Measurements from ENCODE around the gene PCDHB9.
"Not testable (repeated sequence)": the region's sequence is repeated elsewhere in the genome, so short reads cannot be mapped to it uniquely, and the experiment has no call there.

PCDHB9 gene

GRCh38 chr5:141186897-141187512 is at the start of gene PCDHB9:
Gene PCDHB9, plus strand, starts transcription at chr5:141187161. Its CDS starts 158 bp downstream, at chr5:141187319.
- peak; percentile 43 for DNase-seq (ENCODE audit: low spot score)

GRCh38 chr5:141137346-141137745 is 49.6 kb upstream of the PCDHB9 start:
- DNase-seq (ENCODE audit: low spot score) = not testable (repeated sequence)

- DNase-seq (ENCODE audit: low spot score) = peak; percentile 51
Measured at GRCh38 chr5:141149812-141150211, 37.1 kb upstream of the PCDHB9 start, which contains the start of gene PCDHB6. Gene PCDHB6, plus strand, starts transcription at chr5:141150057. Its CDS starts 201 bp downstream, at chr5:141150258.

GRCh38 chr5:141150224-141150992 is 36.6 kb upstream of the PCDHB9 start:
- DNase-seq (ENCODE audit: low spot score) = no peak

GRCh38 chr5:141150993-141151325 is 36.0 kb upstream of the PCDHB9 start:
- no peak for DNase-seq (ENCODE audit: low spot score)

GRCh38 chr5:141151632-141152031 is 35.3 kb upstream of the PCDHB9 start:
- DNase-seq (ENCODE audit: low spot score) = not testable (repeated sequence)

- DNase-seq (ENCODE audit: low spot score) = not testable (repeated sequence)
Measured at GRCh38 chr5:141152096-141152495, 34.9 kb upstream of the PCDHB9 start.

- DNase-seq (ENCODE audit: low spot score) = no peak
Measured at GRCh38 chr5:141155540-141156374, 31.2 kb upstream of the PCDHB9 start.

- not testable (repeated sequence) for DNase-seq (ENCODE audit: low spot score)
Measured at GRCh38 chr5:141157356-141157755, 29.6 kb upstream of the PCDHB9 start.

GRCh38 chr5:141157901-141158300 is 29.1 kb upstream of the PCDHB9 start:
- not testable (repeated sequence) for DNase-seq (ENCODE audit: low spot score)

- DNase-seq (ENCODE audit: low spot score) = peak; percentile 49
Measured at GRCh38 chr5:141172381-141173204, 14.4 kb upstream of the PCDHB9 start, which contains the start of gene PCDHB7. Gene PCDHB7, plus strand, starts transcription at chr5:141172644. Its CDS starts 192 bp downstream, at chr5:141172836.

- DNase-seq (ENCODE audit: low spot score) = not testable (repeated sequence)
Measured at GRCh38 chr5:141174291-141175104, 12.5 kb upstream of the PCDHB9 start.

- no peak for DNase-seq (ENCODE audit: low spot score)
Measured at GRCh38 chr5:141175933-141176332, 11.0 kb upstream of the PCDHB9 start.

GRCh38 chr5:141177577-141178191 is 9.3 kb upstream of the PCDHB9 start, which contains the start of gene PCDHB8:
Gene PCDHB8, plus strand, starts transcription at chr5:141177790. Its CDS starts 245 bp downstream, at chr5:141178035.
- peak; percentile 53 for DNase-seq (ENCODE audit: low spot score)

- DNase-seq (ENCODE audit: low spot score) = not testable (repeated sequence)
Measured at GRCh38 chr5:141179371-141179770, 7.6 kb upstream of the PCDHB9 start.

GRCh38 chr5:141179876-141180275 is 7.1 kb upstream of the PCDHB9 start:
- DNase-seq (ENCODE audit: low spot score) = not testable (repeated sequence)

GRCh38 chr5:141180313-141180712 is 6.6 kb upstream of the PCDHB9 start:
- DNase-seq (ENCODE audit: low spot score) = no peak

GRCh38 chr5:141182248-141182647 is 4.7 kb upstream of the PCDHB9 start, which contains the start of gene PCDHB16:
Gene PCDHB16, plus strand, starts transcription at chr5:141182387. Its CDS starts 173 bp downstream, at chr5:141182560.
- DNase-seq (ENCODE audit: low spot score) = peak; percentile 62

GRCh38 chr5:141184117-141184855 is 2.7 kb upstream of the PCDHB9 start:
- DNase-seq (ENCODE audit: low spot score) = not testable (repeated sequence)

All from AG20443 (cell line).